Fibroblast of lung (primary cell): ENCODE measurements around the gene TMEM167B. TPM values are rescaled to one million over a fixed set of nuclear protein-coding genes. Genes with fewer than 3 reads are reported as not detected.
A peak's percentile ranks its signal among the peaks of the same experiment; 100 is the strongest.

ENCODE experiments used
- DNase-seq, 2 donors: peaks; one replicate each; pipeline versions ENCODE4 v3.0.0 to v3.0.0-alpha.2; 2010; ENCODE audit warnings: low read depth in 2 of 2
- H2AFZ ChIP-seq: 2 replicates; pipeline ENCODE4 v1.5.1; 2012; ENCODE audit warnings: low read length, control low read depth, inconsistent platforms
- H3K27ac ChIP-seq: 2 replicates; pipeline ENCODE4 v1.5.1; 2011; ENCODE audit warnings: low read length, control low read depth; ENCODE audit not compliant: insufficient read depth
- H3K27me3 ChIP-seq: 2 replicates; pipeline ENCODE4 v1.5.1; 2011; ENCODE audit warnings: mild to moderate bottlenecking, low read length; ENCODE audit not compliant: control insufficient read depth, insufficient read depth
- H3K36me3 ChIP-seq: 2 replicates; pipeline ENCODE4 v1.5.1; 2011; ENCODE audit warnings: low read length; ENCODE audit not compliant: control insufficient read depth, insufficient read depth
- H3K4me1 ChIP-seq: 2 replicates; pipeline ENCODE4 v1.5.1; 2011; ENCODE audit warnings: low read length; ENCODE audit not compliant: control insufficient read depth, insufficient read depth; ENCODE audit errors: extremely low read depth
- H3K4me2 ChIP-seq: 2 replicates; pipeline ENCODE4 v1.5.1; 2011; ENCODE audit warnings: low read length, control low read depth; ENCODE audit not compliant: insufficient read depth; ENCODE audit errors: extremely low read depth
- H3K4me3 ChIP-seq, 4 experiments: fragments of 200-600 bp in 1 of 4; sonication (generic) in 1 of 4; replicated peaks in 1 of 4; 2 replicates each; pipeline ENCODE4 v1.5.1; 2011 to 2016; ENCODE audit warnings: low read length in 4 of 4, low read depth in 3 of 4, mild to moderate bottlenecking in 3 of 4, control low read depth in 2 of 4, inconsistent platforms in 1 of 4, mixed read lengths in 1 of 4; ENCODE audit not compliant: insufficient read depth in 1 of 4; ENCODE audit errors: control extremely low read depth in 1 of 4
- H3K79me2 ChIP-seq: 2 replicates; pipeline ENCODE4 v1.5.1; 2012; ENCODE audit warnings: mild to moderate bottlenecking, low read length, inconsistent platforms; ENCODE audit not compliant: control insufficient read depth, insufficient read depth
- H3K9ac ChIP-seq: 2 replicates; pipeline ENCODE4 v1.5.1; 2011; ENCODE audit warnings: mild to moderate bottlenecking, low read length, control low read depth; ENCODE audit not compliant: insufficient read depth
- H3K9me3 ChIP-seq: 2 replicates; pipeline ENCODE4 v1.5.1; 2012; ENCODE audit warnings: low read depth, low read length; ENCODE audit not compliant: control insufficient read depth, insufficient read depth
- H4K20me1 ChIP-seq: 2 replicates; pipeline ENCODE4 v1.5.1; 2011; ENCODE audit warnings: low read length; ENCODE audit not compliant: control insufficient read depth, insufficient read depth; ENCODE audit errors: extremely low read depth
- EZH2 ChIP-seq: IDR thresholded peaks from 2 replicates; pipeline ENCODE4 v1.5.1; 2012; ENCODE audit warnings: low read length, control low read depth, mild to moderate bottlenecking; ENCODE audit errors: missing control alignments
- polyA plus RNA-seq, 2 donors: library from polyadenylated mRNA; depleted of rRNA in 1 of 2; stranded (reverse) in 1 of 2; unstranded in 1 of 2; fragments of >200 nt; gene quantifications; 2 replicates each; pipeline ENCODE4 v1.2.1, GENCODE V29; 2011 to 2012; ENCODE audit warnings: missing spikeins in 1 of 2
- total RNA-seq: library from RNA; depleted of rRNA; stranded (reverse); fragments of >200 nt; gene quantifications from 2 replicates; pipeline ENCODE4 v1.2.1, GENCODE V29; 2014
- TF ChIP-seq, protein P1 (sequence below), 2 donors: IDR thresholded peaks in 1 of 2; conservative IDR thresholded peaks in 1 of 2; 1 replicate in 1 of 2; 2 replicates in 1 of 2; pipeline ENCODE4 v1.5.1; 2011 to 2012; ENCODE audit warnings: low read length in 2 of 2, control low read depth in 1 of 2, inconsistent platforms in 1 of 2, low read depth in 1 of 2, mild to moderate bottlenecking in 1 of 2

Gene TMEM167B
- total and polyA plus RNA-seq, 2 donors (not counting 1 experiment from before 2014, with no cell fraction given), result 35.3 to 52.2 TPM

DNA sequence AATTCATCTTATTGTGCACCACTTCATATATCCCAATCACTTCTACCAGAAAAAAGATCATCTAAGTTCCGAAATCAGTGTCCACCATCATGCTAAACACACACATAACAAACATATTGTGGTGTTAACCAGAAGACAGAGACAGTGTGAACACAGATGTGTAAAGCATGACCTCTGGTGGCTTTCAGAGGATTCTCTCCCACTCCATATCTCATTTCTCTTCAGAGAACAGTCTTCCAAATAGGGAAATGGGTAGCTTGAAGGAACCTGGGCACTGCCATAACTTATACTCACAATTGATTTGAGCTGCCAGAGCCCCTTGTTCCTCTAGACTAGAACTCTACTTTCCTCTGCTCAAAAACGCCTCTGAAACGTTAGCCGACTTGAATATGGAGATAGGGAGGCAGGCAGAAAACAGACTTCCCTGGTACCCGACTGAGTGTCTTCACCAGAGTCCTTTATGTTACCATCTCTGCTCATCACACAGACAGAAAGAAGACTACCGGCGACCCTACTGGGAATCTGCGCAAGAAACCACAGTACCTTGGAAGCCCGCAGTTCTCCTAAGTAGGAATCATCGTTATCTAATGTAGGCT lies 21.6 kb downstream of the TMEM167B start:
- Histone ChIP-seq H3K4me1 (peaks cover 2% of the 10 kb centered on the region), H3K79me2 (no peaks in the 10 kb centered on the region), H4K20me1 (no peaks in the 10 kb centered on the region), H3K36me3 (no peaks in the 10 kb centered on the region), H3K9me3 (no peaks in the 10 kb centered on the region), H3K27me3 (peaks cover 27% of the 10 kb centered on the region), H3K9ac (no peak overlapping the region), H3K4me2 (peak overlapping the region; percentile 55), H3K4me3 (peak overlapping the region in 2 of 4 experiments; percentile 15 to 33), H2AFZ (no peak overlapping the region), H3K27ac (no peak overlapping the region)
- peak; percentile 52 for TF ChIP-seq EZH2
- TF ChIP-seq, protein P1, sequence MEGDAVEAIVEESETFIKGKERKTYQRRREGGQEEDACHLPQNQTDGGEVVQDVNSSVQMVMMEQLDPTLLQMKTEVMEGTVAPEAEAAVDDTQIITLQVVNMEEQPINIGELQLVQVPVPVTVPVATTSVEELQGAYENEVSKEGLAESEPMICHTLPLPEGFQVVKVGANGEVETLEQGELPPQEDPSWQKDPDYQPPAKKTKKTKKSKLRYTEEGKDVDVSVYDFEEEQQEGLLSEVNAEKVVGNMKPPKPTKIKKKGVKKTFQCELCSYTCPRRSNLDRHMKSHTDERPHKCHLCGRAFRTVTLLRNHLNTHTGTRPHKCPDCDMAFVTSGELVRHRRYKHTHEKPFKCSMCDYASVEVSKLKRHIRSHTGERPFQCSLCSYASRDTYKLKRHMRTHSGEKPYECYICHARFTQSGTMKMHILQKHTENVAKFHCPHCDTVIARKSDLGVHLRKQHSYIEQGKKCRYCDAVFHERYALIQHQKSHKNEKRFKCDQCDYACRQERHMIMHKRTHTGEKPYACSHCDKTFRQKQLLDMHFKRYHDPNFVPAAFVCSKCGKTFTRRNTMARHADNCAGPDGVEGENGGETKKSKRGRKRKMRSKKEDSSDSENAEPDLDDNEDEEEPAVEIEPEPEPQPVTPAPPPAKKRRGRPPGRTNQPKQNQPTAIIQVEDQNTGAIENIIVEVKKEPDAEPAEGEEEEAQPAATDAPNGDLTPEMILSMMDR (conservative IDR thresholded peaks at IDR 0.05 in 1 of 2, IDR thresholded peaks at IDR 0.05 in 1 of 2; ENCODE audit: low read depth in 1 of 2, low read length in 2 of 2), result no peak
- DNase-seq, result peak; percentile 20 to 43

DNA sequence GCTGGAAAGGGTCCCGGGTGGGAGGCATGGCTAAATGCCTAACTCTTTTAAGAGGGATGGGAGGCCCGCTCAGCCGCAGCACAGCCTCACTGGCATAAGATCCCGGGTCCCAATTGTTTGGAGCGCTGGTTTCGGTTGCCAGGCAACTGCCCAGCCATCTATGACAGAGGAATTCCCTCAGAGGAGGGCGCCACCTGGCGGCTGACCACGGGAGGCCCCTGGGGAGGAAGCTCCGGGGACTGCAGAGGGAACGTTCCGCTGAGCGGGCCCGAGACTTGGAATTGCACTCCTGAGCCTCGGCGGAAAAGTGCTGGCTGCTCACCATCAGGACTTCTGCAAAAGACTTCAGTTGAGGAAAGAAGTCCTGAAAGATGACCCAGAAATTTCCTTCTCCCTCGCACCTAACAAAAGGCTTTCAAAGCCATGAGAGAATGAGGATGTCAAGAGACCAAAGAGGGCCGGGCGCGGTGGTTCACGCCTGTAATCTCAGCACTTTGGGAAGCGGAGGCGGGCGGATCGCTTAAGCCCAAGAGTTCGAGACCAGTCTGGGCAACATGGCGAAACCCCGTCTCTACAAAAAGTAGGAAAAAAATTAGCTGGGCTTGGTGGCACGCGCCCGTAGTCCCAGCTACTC lies 22.2 kb downstream of the TMEM167B start:
- Histone ChIP-seq H3K27ac (no peak overlapping the region), H3K9me3 (no peaks in the 10 kb centered on the region), H3K4me2 (peak overlapping the region; percentile 78), H4K20me1 (no peaks in the 10 kb centered on the region), H2AFZ (no peak overlapping the region), H3K4me3 (peak overlapping the region in 2 of 4 experiments; percentile 15 to 33), H3K36me3 (no peaks in the 10 kb centered on the region), H3K79me2 (no peaks in the 10 kb centered on the region), H3K4me1 (peaks cover 2% of the 10 kb centered on the region), H3K27me3 (peaks cover 27% of the 10 kb centered on the region), H3K9ac (no peak overlapping the region)
- peak; percentile 81 to 87 for DNase-seq
- TF ChIP-seq, protein P1 (conservative IDR thresholded peaks at IDR 0.05 in 1 of 2, IDR thresholded peaks at IDR 0.05 in 1 of 2; ENCODE audit: low read depth in 1 of 2, low read length in 2 of 2), result peak; percentile 84 to 87
- TF ChIP-seq EZH2, result no peak

DNA sequence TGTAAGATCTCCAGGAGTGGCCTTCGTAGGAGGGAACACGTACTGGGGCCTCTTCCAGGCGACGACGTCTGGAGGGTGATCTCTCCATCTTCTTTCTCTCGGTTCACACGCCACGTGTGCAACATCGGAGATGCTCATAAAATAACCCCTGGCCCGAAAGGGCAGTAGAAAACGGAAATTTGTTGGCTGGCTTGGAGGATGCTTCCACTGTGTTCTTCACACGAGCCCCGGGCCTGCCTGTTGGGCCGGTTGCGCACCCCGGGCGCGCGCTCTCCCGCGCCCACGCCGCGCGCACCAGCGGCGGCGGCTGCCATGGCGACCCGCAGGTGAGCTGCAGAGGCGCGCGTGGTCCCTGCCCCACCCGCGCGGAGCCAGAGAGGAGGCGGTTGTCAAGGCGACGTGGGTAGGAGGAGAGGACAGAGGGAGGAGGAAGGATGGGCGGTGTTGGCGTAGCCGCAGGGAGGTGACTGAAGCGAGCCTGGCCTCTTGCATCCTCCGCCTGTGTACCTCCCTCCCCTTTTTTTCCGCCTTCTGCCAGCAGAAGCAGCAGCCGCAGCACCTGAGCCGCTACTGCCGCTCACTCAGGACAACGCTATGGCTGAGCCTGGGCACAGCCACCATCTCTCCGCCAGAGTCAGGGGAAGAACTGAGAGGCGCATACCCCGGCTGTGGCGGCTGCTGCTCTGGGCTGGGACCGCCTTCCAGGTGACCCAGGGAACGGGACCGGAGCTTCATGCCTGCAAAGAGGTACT lies 23.2 kb downstream of the TMEM167B start, which contains the start of gene ELAPOR1:
Gene ELAPOR1, plus strand, starts transcription at position 526 of the 752 bp plus-strand sequence. Its CDS starts 69 bp downstream, at position 595.
- DNase-seq, result peak in 1 of 2 donors; percentile 31
- no peaks in the 10 kb centered on the region for H3K36me3 ChIP-seq
- peaks cover 2% of the 10 kb centered on the region for H3K4me1 ChIP-seq
- no peaks in the 10 kb centered on the region for H3K9me3 ChIP-seq
- H3K9ac ChIP-seq, result no peak within 1 kb of the TSS
- peak within 1 kb of the TSS; percentile 64 for H2AFZ ChIP-seq
- peak within 1 kb of the TSS in 3 of 4 experiments; percentile 8 to 32 (median 12) for H3K4me3 ChIP-seq
- H3K27ac ChIP-seq, result no peak within 1 kb of the TSS
- no peaks in the 10 kb centered on the region for H3K79me2 ChIP-seq
- H3K27me3 ChIP-seq, result peaks cover 27% of the 10 kb centered on the region
- no peak for TF ChIP-seq EZH2
- TF ChIP-seq, protein P1 (conservative IDR thresholded peaks at IDR 0.05 in 1 of 2, IDR thresholded peaks at IDR 0.05 in 1 of 2; ENCODE audit: low read depth in 1 of 2, low read length in 2 of 2), result no peak
- H3K4me2 ChIP-seq, result peak within 1 kb of the TSS; percentile 85
- H4K20me1 ChIP-seq, result no peaks in the 10 kb centered on the region
